Measurements from ENCODE around the gene RPS6KA2.

The RPS6KA2 gene

DNA sequence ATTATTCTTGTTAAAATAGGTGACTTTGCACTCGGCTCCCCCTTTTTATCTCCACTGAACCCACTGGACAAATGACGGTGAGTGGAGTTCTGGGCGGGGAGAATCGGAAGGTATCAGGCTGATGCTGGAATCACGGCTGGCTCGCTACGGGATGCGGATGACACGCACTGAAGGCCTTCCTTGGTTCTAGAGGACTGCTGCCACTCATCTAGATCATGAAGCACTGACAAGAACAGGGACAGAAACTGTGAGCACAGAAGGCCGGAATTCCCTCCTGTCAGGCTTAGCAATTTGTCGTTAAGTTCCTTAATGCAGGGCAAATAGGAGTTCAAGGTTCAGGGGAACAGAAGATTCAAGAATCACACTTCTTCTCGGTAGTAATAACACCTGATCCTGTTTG, 154.4 kb downstream of the RPS6KA2 start:
- no peak overlapping the region for H3K9ac ChIP-seq (ENCODE audit: low read depth, low read length)
- no peaks in the 10 kb centered on the region for H3K27me3 ChIP-seq (ENCODE audit: insufficient read depth, low read length, poor library complexity)
- H3K36me3 ChIP-seq (ENCODE audit: insufficient read depth, low read length): no peaks in the 10 kb centered on the region
- no peak for ATAC-seq (ENCODE audit: insufficient read depth, low read depth)
- no peak overlapping the region for H3K4me2 ChIP-seq (ENCODE audit: insufficient read depth, low read length)
- no peak for DNase-seq
- no peak overlapping the region for H3K27ac ChIP-seq (ENCODE audit: low read length)
- no peaks in the 10 kb centered on the region for H3K79me2 ChIP-seq (ENCODE audit: insufficient read depth, low read length)
- H4K20me1 ChIP-seq (ENCODE audit: insufficient read depth, low read length): no peaks in the 10 kb centered on the region
- no peak overlapping the region for H2AFZ ChIP-seq (ENCODE audit: low read depth, low read length)
- no peak overlapping the region for H3K4me3 ChIP-seq (ENCODE audit: low read depth in 1 of 2, low read length in 2 of 2)
- no peaks in the 10 kb centered on the region for H3K4me1 ChIP-seq (ENCODE audit: insufficient read depth, low read length)
- no peaks in the 10 kb centered on the region for H3K9me3 ChIP-seq (ENCODE audit: insufficient read depth, low read length, severe bottlenecking)
- no peak for TF ChIP-seq EZH2 (IDR thresholded peaks at IDR 0.05; ENCODE audit: borderline replicate concordance, low read depth, low read length, severe bottlenecking)
- TF ChIP-seq, protein P1, sequence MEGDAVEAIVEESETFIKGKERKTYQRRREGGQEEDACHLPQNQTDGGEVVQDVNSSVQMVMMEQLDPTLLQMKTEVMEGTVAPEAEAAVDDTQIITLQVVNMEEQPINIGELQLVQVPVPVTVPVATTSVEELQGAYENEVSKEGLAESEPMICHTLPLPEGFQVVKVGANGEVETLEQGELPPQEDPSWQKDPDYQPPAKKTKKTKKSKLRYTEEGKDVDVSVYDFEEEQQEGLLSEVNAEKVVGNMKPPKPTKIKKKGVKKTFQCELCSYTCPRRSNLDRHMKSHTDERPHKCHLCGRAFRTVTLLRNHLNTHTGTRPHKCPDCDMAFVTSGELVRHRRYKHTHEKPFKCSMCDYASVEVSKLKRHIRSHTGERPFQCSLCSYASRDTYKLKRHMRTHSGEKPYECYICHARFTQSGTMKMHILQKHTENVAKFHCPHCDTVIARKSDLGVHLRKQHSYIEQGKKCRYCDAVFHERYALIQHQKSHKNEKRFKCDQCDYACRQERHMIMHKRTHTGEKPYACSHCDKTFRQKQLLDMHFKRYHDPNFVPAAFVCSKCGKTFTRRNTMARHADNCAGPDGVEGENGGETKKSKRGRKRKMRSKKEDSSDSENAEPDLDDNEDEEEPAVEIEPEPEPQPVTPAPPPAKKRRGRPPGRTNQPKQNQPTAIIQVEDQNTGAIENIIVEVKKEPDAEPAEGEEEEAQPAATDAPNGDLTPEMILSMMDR (IDR thresholded peaks at IDR 0.05; ENCODE audit: borderline replicate concordance, extremely low read depth, low read length, poor library complexity, severe bottlenecking): no peak

DNA sequence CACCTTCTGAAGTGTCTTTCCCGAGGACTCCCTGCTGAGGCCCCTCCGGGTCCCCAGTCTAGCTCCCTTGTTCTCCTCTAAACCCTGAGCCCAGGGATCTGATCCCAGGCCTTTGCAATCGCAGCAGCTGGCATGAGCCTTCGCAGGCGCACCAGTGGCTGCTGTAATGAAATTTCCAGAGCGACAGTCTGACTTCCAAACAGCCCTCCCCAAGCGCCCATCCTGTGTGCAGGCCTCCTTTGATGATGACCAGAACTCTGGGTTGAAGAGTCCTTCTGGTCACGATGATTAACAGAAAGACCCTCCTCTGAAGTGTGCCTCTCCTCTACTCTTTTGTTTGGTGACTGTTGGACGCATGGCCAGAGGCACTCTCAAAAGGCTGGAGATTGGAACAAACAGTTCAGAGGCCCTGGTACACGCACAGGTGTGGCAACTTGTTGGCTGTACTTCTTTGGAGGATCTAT, 155.2 kb downstream of the RPS6KA2 start:
- ATAC-seq (ENCODE audit: insufficient read depth, low read depth) (no peak), DNase-seq (no peak)
- H3K79me2 ChIP-seq (ENCODE audit: insufficient read depth, low read length): no peaks in the 10 kb centered on the region
- no peak overlapping the region for H3K4me2 ChIP-seq (ENCODE audit: insufficient read depth, low read length)
- no peaks in the 10 kb centered on the region for H3K4me1 ChIP-seq (ENCODE audit: insufficient read depth, low read length)
- H3K9ac ChIP-seq (ENCODE audit: low read depth, low read length): no peak overlapping the region
- TF ChIP-seq, protein P1 (IDR thresholded peaks at IDR 0.05; ENCODE audit: borderline replicate concordance, extremely low read depth, low read length, poor library complexity, severe bottlenecking): no peak
- no peak for TF ChIP-seq EZH2 (IDR thresholded peaks at IDR 0.05; ENCODE audit: borderline replicate concordance, low read depth, low read length, severe bottlenecking)
- no peak overlapping the region for H3K27ac ChIP-seq (ENCODE audit: low read length)
- H3K9me3 ChIP-seq (ENCODE audit: insufficient read depth, low read length, severe bottlenecking): no peaks in the 10 kb centered on the region
- H4K20me1 ChIP-seq (ENCODE audit: insufficient read depth, low read length): no peaks in the 10 kb centered on the region
- no peak overlapping the region for H3K4me3 ChIP-seq (ENCODE audit: low read depth in 1 of 2, low read length in 2 of 2)
- no peaks in the 10 kb centered on the region for H3K27me3 ChIP-seq (ENCODE audit: insufficient read depth, low read length, poor library complexity)
- H3K36me3 ChIP-seq (ENCODE audit: insufficient read depth, low read length): no peaks in the 10 kb centered on the region
- H2AFZ ChIP-seq (ENCODE audit: low read depth, low read length): no peak overlapping the region

DNA sequence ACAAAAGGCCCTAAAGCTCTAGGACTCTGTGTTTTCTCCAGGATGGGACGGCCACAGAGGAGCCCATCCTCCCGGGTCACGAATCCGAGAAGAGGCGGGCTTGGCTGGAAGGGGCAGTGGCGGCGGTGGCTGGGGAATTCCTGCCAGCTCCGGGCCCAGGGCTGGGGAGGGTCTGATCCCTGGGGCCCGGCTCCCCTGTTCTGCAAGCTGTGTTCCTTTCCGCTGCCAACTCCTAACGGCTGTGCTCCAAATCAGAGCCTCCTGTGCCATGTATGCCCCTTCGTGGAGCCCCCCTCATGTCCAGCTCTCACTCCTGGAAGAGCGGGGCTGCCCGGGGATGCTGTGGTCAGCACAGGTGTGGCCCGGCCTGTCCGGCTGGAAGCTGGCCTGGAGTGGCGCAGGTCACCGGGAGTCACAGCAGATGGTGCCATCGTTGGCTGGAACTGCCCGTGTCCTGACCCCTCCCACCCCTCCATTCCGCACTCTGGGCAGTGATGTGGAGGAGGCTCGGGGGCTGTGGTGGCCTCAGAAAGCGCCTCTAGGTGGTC, 156.1 kb downstream of the RPS6KA2 start:
- no peaks in the 10 kb centered on the region for H3K9me3 ChIP-seq (ENCODE audit: insufficient read depth, low read length, severe bottlenecking)
- no peaks in the 10 kb centered on the region for H3K79me2 ChIP-seq (ENCODE audit: insufficient read depth, low read length)
- DNase-seq: no peak
- ATAC-seq (ENCODE audit: insufficient read depth, low read depth): no peak
- H3K4me1 ChIP-seq (ENCODE audit: insufficient read depth, low read length): no peaks in the 10 kb centered on the region
- no peak overlapping the region for H2AFZ ChIP-seq (ENCODE audit: low read depth, low read length)
- H3K9ac ChIP-seq (ENCODE audit: low read depth, low read length): no peak overlapping the region
- no peak overlapping the region for H3K4me3 ChIP-seq (ENCODE audit: low read depth in 1 of 2, low read length in 2 of 2)
- no peak overlapping the region for H3K27ac ChIP-seq (ENCODE audit: low read length)
- H3K27me3 ChIP-seq (ENCODE audit: insufficient read depth, low read length, poor library complexity): no peaks in the 10 kb centered on the region
- no peak overlapping the region for H3K4me2 ChIP-seq (ENCODE audit: insufficient read depth, low read length)
- TF ChIP-seq, protein P1 (IDR thresholded peaks at IDR 0.05; ENCODE audit: borderline replicate concordance, extremely low read depth, low read length, poor library complexity, severe bottlenecking): no peak
- no peak for TF ChIP-seq EZH2 (IDR thresholded peaks at IDR 0.05; ENCODE audit: borderline replicate concordance, low read depth, low read length, severe bottlenecking)
- H4K20me1 ChIP-seq (ENCODE audit: insufficient read depth, low read length): no peaks in the 10 kb centered on the region
- no peaks in the 10 kb centered on the region for H3K36me3 ChIP-seq (ENCODE audit: insufficient read depth, low read length)
